ENCODE data around the gene SSBP3. TPM values are rescaled to one million over a fixed set of nuclear protein-coding genes. Genes with fewer than 3 reads are reported as not detected.

The SSBP3 gene
- total and polyA plus RNA-seq, 9 of the 15 experiments (the other 6 are each of a cell fraction or from before 2014, with no cell fraction given) = 8.7 to 108 (median 33.8) TPM

DNA sequence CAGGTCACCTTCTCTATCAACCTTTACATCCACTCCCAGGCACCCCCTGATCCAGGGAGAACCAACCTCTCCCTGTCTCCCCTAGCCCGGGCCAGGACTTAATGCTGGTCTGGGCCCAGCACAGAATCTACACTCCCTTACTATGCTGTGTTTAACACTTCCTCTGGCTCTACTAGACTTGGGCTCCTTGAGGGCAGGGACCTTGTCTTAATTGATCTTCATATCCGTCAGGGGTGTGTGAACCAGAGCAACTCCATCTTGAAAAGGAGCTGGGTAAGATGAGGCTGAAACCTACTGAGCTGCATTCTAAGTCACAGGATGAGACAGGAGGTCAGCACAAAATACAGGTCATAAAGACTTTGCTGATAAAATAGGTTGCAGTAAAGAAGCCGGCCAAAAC is 98.9 kb downstream of the SSBP3 start:
- 90% methylated on average over 3 of the region's 3 CpGs for WGBS (ENCODE audit: insufficient coverage, low coverage, missing lambda C conversion rate)
- TF ChIP-seq NR4A1 (CRISPR knock-in tag; IDR thresholded peaks at IDR 0.05) (no peak), NR4A1 (tag; IDR thresholded peaks at IDR 0.05) (peak; percentile 74; the same call in 1 of the 2 replicates), MECOM (CRISPR knock-in tag; IDR thresholded peaks at IDR 0.05) (peak; percentile 50; the same call in 1 of the 2 replicates), HBP1 (CRISPR knock-in tag; IDR thresholded peaks at IDR 0.05) (0 out of 2 replicates have a peak, but pooled peaks have one; percentile 46), ZNF431 (CRISPR knock-in tag; IDR thresholded peaks at IDR 0.05) (no peak), NR2C1 (IDR thresholded peaks at IDR 0.05) (no peak), NR2C1 (tag; IDR thresholded peaks at IDR 0.05) (peak; percentile 50), ZNF740 (CRISPR knock-in tag; IDR thresholded peaks at IDR 0.05) (no peak), ZNF740 (tag; IDR thresholded peaks at IDR 0.05) (0 out of 4 replicates have a peak, but pooled peaks of 1 of the 2 experiments have one; percentile 58), IRF9 (tag; IDR thresholded peaks at IDR 0.05) (0 out of 2 replicates have a peak, but pooled peaks have one; percentile 42), HDAC8 (tag; IDR thresholded peaks at IDR 0.05) (peak; percentile 83), PYGO2 (tag; IDR thresholded peaks at IDR 0.05) (no peak), DMBX1 (CRISPR knock-in tag; IDR thresholded peaks at IDR 0.05; ENCODE audit: borderline replicate concordance) (peak; percentile 69; the same call in 1 of the 2 replicates), PURB (CRISPR knock-in tag; IDR thresholded peaks at IDR 0.05; ENCODE audit: low read depth) (no peak), ZNF311 (CRISPR knock-in tag; IDR thresholded peaks at IDR 0.05) (peak; percentile 52; the same call in 1 of the 2 replicates), DDX20 (tag; IDR thresholded peaks at IDR 0.05; ENCODE audit: low read depth) (0 out of 2 replicates have a peak, but pooled peaks have one; percentile 49)
- TF ChIP-seq, protein P1, sequence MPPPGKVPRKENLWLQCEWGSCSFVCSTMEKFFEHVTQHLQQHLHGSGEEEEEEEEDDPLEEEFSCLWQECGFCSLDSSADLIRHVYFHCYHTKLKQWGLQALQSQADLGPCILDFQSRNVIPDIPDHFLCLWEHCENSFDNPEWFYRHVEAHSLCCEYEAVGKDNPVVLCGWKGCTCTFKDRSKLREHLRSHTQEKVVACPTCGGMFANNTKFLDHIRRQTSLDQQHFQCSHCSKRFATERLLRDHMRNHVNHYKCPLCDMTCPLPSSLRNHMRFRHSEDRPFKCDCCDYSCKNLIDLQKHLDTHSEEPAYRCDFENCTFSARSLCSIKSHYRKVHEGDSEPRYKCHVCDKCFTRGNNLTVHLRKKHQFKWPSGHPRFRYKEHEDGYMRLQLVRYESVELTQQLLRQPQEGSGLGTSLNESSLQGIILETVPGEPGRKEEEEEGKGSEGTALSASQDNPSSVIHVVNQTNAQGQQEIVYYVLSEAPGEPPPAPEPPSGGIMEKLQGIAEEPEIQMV (tag; conservative IDR thresholded peaks at IDR 0.05; ENCODE audit: low read depth) = peak; percentile 48; the same call in 1 of the 2 replicates
- TF ChIP-seq, protein P2, sequence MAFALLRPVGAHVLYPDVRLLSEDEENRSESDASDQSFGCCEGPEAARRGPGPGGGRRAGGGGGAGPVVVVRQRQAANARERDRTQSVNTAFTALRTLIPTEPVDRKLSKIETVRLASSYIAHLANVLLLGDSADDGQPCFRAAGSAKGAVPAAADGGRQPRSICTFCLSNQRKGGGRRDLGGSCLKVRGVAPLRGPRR (CRISPR knock-in tag; IDR thresholded peaks at IDR 0.05) = 0 out of 2 replicates have a peak, but pooled peaks have one; percentile 44

More for the DNA sequence above, 98.9 kb downstream of the SSBP3 start:
- no peaks in the 10 kb centered on the region for H3K36me3 ChIP-seq (ENCODE audit: control insufficient read depth, insufficient read depth, low read length)
- no TSS peak for BruUV-seq (replicated peaks)
- no peak overlapping the region for H3K9ac ChIP-seq (ENCODE audit: insufficient read depth in 1 of 2, low read depth in 2 of 2, low read length in 2 of 2)
- no peak overlapping the region for H3K4me3 ChIP-seq
- DNase-seq (ENCODE audit: extremely low read depth in 1 of 4, low spot score in 3 of 4) = no peak
- H3K4me1 ChIP-seq (replicated peaks in 1 of 2; ENCODE audit: control insufficient read depth in 2 of 2, insufficient read depth in 2 of 2, low read length in 2 of 2) = peaks cover 23 to 36% of the 10 kb centered on the region in 2 experiments
- no peak for FAIRE-seq
- H3K9me3 ChIP-seq (replicated peaks; ENCODE audit: control insufficient read depth, insufficient read depth, low read depth, low read length) = no peaks in the 10 kb centered on the region
- in situ Hi-C loops (cut with MboI) = loop anchor here (25.0 kb wide), 1 partner anchor 180 kb away; no protein-coding TSS in a partner anchor
- intact Hi-C loops (cut with micrococcal nuclease) = no loop called here
- H3K27me3 ChIP-seq (ENCODE audit: control insufficient read depth in 2 of 2, insufficient read depth in 2 of 2, low read length in 2 of 2) = no peaks in the 10 kb centered on the region
- ChIA-PET CTCF (ENCODE audit: low intra/inter-chr PET ratio) (no interaction called here), POLR2A (interaction anchor here (0.8 kb wide), 1 partner anchor 9 kb away, joined by 3 read pairs; no protein-coding TSS in a partner anchor)
- peaks cover 82% of the 10 kb centered on the region for H3K79me2 ChIP-seq (ENCODE audit: control insufficient read depth, insufficient read depth, low read length)
- H3K27ac ChIP-seq (ENCODE audit: extremely low read depth, low read depth, low read length) = no peak overlapping the region
- H3K9me1 ChIP-seq (ENCODE audit: control insufficient read depth, insufficient read depth, low read length) = peaks cover 5% of the 10 kb centered on the region
- H4K20me1 ChIP-seq (replicated peaks; ENCODE audit: control insufficient read depth, insufficient read depth, low read length) = peaks cover 66% of the 10 kb centered on the region
- H2AFZ ChIP-seq (ENCODE audit: low read depth, low read length) = no peak overlapping the region
- H3K4me2 ChIP-seq (ENCODE audit: insufficient read depth, low read length) = no peak overlapping the region
- no peak for ATAC-seq
